Measurements from ENCODE around the gene ELAVL3.
"Not testable (repeated sequence)": the region's sequence is repeated elsewhere in the genome, so short reads cannot be mapped to it uniquely, and the experiment has no call there.

Gene ELAVL3

GRCh38 chr19:11461453-11461852, 19.4 kb downstream of the ELAVL3 start:
- H3K4me1 ChIP-seq (ENCODE audit: insufficient read depth, low read length): no peaks in the 10 kb centered on the region
- H3K4me3 ChIP-seq (ENCODE audit: low read depth in 1 of 2, low read length in 2 of 2): no peak overlapping the region
- no peaks in the 10 kb centered on the region for H3K9me3 ChIP-seq (ENCODE audit: insufficient read depth, low read length, severe bottlenecking)
- H2AFZ ChIP-seq (ENCODE audit: low read depth, low read length): no peak overlapping the region
- no peak for DNase-seq
- H3K27me3 ChIP-seq (ENCODE audit: insufficient read depth, low read length, poor library complexity): no peaks in the 10 kb centered on the region
- H4K20me1 ChIP-seq (ENCODE audit: insufficient read depth, low read length): no peaks in the 10 kb centered on the region; the same call in 1 of the 2 replicates
- no peak for ATAC-seq (ENCODE audit: insufficient read depth, low read depth)
- no peak overlapping the region for H3K27ac ChIP-seq (ENCODE audit: low read length)
- no peak overlapping the region for H3K4me2 ChIP-seq (ENCODE audit: insufficient read depth, low read length)
- TF ChIP-seq, protein P1, sequence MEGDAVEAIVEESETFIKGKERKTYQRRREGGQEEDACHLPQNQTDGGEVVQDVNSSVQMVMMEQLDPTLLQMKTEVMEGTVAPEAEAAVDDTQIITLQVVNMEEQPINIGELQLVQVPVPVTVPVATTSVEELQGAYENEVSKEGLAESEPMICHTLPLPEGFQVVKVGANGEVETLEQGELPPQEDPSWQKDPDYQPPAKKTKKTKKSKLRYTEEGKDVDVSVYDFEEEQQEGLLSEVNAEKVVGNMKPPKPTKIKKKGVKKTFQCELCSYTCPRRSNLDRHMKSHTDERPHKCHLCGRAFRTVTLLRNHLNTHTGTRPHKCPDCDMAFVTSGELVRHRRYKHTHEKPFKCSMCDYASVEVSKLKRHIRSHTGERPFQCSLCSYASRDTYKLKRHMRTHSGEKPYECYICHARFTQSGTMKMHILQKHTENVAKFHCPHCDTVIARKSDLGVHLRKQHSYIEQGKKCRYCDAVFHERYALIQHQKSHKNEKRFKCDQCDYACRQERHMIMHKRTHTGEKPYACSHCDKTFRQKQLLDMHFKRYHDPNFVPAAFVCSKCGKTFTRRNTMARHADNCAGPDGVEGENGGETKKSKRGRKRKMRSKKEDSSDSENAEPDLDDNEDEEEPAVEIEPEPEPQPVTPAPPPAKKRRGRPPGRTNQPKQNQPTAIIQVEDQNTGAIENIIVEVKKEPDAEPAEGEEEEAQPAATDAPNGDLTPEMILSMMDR (IDR thresholded peaks at IDR 0.05; ENCODE audit: borderline replicate concordance, extremely low read depth, low read length, poor library complexity, severe bottlenecking): no peak
- TF ChIP-seq EZH2 (IDR thresholded peaks at IDR 0.05; ENCODE audit: borderline replicate concordance, low read depth, low read length, severe bottlenecking): no peak
- H3K9ac ChIP-seq (ENCODE audit: low read depth, low read length): no peak overlapping the region
- H3K79me2 ChIP-seq (ENCODE audit: insufficient read depth, low read length): no peaks in the 10 kb centered on the region
- H3K36me3 ChIP-seq (ENCODE audit: insufficient read depth, low read length): no peaks in the 10 kb centered on the region

DNA sequence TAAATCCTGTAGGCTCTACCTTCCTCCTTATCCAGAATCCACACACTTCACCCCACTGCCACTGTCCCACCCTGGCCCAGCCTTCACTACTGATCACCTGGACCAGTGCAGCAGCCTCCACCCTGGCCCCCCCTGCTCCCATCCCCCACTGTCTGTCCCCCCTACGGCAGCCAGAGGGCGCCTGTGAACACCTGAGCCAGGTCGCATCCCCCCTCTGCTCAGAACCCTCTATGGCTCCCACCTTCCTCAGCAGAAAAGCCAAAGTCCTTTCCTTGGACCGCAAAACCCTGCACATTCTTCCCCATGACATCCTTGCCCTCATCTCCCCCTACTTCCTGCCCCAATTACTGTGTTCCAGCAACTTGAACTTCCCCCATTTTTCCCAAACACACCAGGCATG, 20.6 kb downstream of the ELAVL3 start:
- ATAC-seq (ENCODE audit: insufficient read depth, low read depth): no peak
- H3K79me2 ChIP-seq (ENCODE audit: insufficient read depth, low read length): no peaks in the 10 kb centered on the region
- no peaks in the 10 kb centered on the region for H3K36me3 ChIP-seq (ENCODE audit: insufficient read depth, low read length)
- H3K9ac ChIP-seq (ENCODE audit: low read depth, low read length): no peak overlapping the region
- H3K27me3 ChIP-seq (ENCODE audit: insufficient read depth, low read length, poor library complexity): no peaks in the 10 kb centered on the region
- H3K4me1 ChIP-seq (ENCODE audit: insufficient read depth, low read length): no peaks in the 10 kb centered on the region
- no peaks in the 10 kb centered on the region; the same call in 1 of the 2 replicates for H4K20me1 ChIP-seq (ENCODE audit: insufficient read depth, low read length)
- no peak overlapping the region for H2AFZ ChIP-seq (ENCODE audit: low read depth, low read length)
- TF ChIP-seq, protein P1 (IDR thresholded peaks at IDR 0.05; ENCODE audit: borderline replicate concordance, extremely low read depth, low read length, poor library complexity, severe bottlenecking): peak; percentile 46
- no peak for TF ChIP-seq EZH2 (IDR thresholded peaks at IDR 0.05; ENCODE audit: borderline replicate concordance, low read depth, low read length, severe bottlenecking)
- DNase-seq: peak; percentile 26
- no peak overlapping the region for H3K27ac ChIP-seq (ENCODE audit: low read length)
- H3K9me3 ChIP-seq (ENCODE audit: insufficient read depth, low read length, severe bottlenecking): no peaks in the 10 kb centered on the region
- no peak overlapping the region for H3K4me3 ChIP-seq (ENCODE audit: low read depth in 1 of 2, low read length in 2 of 2)
- H3K4me2 ChIP-seq (ENCODE audit: insufficient read depth, low read length): no peak overlapping the region

DNA sequence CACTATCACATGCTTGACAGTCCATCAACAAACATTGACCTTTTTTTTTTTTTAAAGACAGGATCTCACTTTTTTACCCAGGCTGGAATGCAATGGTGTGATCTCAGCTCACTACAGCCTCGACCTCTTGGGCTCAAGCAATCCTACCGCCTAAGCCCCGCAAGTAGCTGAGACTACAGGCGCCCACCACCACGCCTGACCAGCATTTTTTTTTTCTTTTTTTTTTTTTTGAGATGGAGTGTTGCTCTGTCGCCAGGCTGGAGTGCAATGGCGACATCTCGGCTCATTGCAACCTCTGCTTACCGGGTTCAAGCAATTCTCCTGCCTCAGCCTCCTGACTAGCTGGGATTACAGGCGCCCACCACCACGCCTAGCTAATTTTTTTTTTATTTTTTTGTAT, 21.9 kb downstream of the ELAVL3 start:
- not testable (repeated sequence) for H3K79me2 ChIP-seq (ENCODE audit: insufficient read depth, low read length); ATAC-seq (ENCODE audit: insufficient read depth, low read depth); H3K4me2 ChIP-seq (ENCODE audit: insufficient read depth, low read length)

DNA sequence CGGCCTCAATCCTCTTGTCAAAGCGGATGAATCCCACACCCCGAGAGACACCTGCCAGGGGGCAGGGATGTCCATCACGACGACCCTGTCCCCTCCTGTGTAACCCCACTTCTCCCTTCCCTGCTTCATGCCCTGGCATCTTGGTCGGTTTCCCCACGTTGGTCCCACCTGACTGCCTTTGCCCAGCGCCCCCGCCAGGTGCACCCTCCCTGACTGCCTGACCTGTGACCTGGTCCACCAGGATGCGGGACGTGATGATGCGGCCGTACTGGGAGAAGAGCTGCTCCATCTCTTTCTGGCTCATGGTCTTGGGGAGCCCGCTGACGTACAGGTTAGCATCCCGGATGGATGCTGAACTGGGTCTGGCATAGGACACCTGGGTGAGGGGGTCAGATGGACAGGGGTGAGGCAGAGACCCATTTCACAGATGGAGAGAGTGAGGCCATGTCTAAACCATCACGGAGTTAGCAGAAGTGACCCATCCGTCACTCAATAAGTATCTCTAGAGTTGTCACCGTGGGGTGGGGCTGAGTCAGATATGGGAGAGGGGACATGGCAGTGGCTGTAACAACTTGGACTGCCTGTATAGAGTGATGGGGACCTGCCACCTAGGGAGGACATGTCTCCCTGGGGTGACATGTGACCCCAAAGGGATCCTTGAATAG, 22.5 kb downstream of the ELAVL3 start:
- no peak for ATAC-seq (ENCODE audit: insufficient read depth, low read depth)
- H3K79me2 ChIP-seq (ENCODE audit: insufficient read depth, low read length): no peaks in the 10 kb centered on the region
- H2AFZ ChIP-seq (ENCODE audit: low read depth, low read length): no peak overlapping the region
- no peak overlapping the region for H3K4me2 ChIP-seq (ENCODE audit: insufficient read depth, low read length)
- no peaks in the 10 kb centered on the region for H3K36me3 ChIP-seq (ENCODE audit: insufficient read depth, low read length)
- H3K4me3 ChIP-seq (ENCODE audit: low read depth in 1 of 2, low read length in 2 of 2): no peak overlapping the region
- no peak for DNase-seq
- H4K20me1 ChIP-seq (ENCODE audit: insufficient read depth, low read length): no peaks in the 10 kb centered on the region; the same call in 1 of the 2 replicates
- H3K9ac ChIP-seq (ENCODE audit: low read depth, low read length): no peak overlapping the region
- no peaks in the 10 kb centered on the region for H3K9me3 ChIP-seq (ENCODE audit: insufficient read depth, low read length, severe bottlenecking)
- TF ChIP-seq, protein P1 (IDR thresholded peaks at IDR 0.05; ENCODE audit: borderline replicate concordance, extremely low read depth, low read length, poor library complexity, severe bottlenecking): no peak
- no peak for TF ChIP-seq EZH2 (IDR thresholded peaks at IDR 0.05; ENCODE audit: borderline replicate concordance, low read depth, low read length, severe bottlenecking)
- no peaks in the 10 kb centered on the region for H3K27me3 ChIP-seq (ENCODE audit: insufficient read depth, low read length, poor library complexity)
- H3K4me1 ChIP-seq (ENCODE audit: insufficient read depth, low read length): no peaks in the 10 kb centered on the region
- no peak overlapping the region for H3K27ac ChIP-seq (ENCODE audit: low read length)

More for the DNA sequence above, 21.9 kb downstream of the ELAVL3 start:
- not testable (repeated sequence) for H4K20me1 ChIP-seq (ENCODE audit: insufficient read depth, low read length); H3K9me3 ChIP-seq (ENCODE audit: insufficient read depth, low read length, severe bottlenecking); DNase-seq; H2AFZ ChIP-seq (ENCODE audit: low read depth, low read length); H3K4me3 ChIP-seq (ENCODE audit: low read depth in 1 of 2, low read length in 2 of 2); H3K27me3 ChIP-seq (ENCODE audit: insufficient read depth, low read length, poor library complexity); H3K9ac ChIP-seq (ENCODE audit: low read depth, low read length); H3K27ac ChIP-seq (ENCODE audit: low read length); H3K36me3 ChIP-seq (ENCODE audit: insufficient read depth, low read length); H3K4me1 ChIP-seq (ENCODE audit: insufficient read depth, low read length)
